Dedifferentiated amniotic fluid mesenchymal stem cell (primary cell): Measurements from ENCODE around the gene CLCN1.
A peak's percentile ranks its signal among the peaks of the same experiment; 100 is the strongest.
"Not testable (repeated sequence)": the region's sequence is repeated elsewhere in the genome, so short reads cannot be mapped to it uniquely, and the experiment has no call there.

ENCODE experiments used
- DNase-seq: peaks from one replicate; pipeline ENCODE4 v3.0.0-alpha.2; 2016; ENCODE audit errors: extremely low spot score

CLCN1 gene

DNA sequence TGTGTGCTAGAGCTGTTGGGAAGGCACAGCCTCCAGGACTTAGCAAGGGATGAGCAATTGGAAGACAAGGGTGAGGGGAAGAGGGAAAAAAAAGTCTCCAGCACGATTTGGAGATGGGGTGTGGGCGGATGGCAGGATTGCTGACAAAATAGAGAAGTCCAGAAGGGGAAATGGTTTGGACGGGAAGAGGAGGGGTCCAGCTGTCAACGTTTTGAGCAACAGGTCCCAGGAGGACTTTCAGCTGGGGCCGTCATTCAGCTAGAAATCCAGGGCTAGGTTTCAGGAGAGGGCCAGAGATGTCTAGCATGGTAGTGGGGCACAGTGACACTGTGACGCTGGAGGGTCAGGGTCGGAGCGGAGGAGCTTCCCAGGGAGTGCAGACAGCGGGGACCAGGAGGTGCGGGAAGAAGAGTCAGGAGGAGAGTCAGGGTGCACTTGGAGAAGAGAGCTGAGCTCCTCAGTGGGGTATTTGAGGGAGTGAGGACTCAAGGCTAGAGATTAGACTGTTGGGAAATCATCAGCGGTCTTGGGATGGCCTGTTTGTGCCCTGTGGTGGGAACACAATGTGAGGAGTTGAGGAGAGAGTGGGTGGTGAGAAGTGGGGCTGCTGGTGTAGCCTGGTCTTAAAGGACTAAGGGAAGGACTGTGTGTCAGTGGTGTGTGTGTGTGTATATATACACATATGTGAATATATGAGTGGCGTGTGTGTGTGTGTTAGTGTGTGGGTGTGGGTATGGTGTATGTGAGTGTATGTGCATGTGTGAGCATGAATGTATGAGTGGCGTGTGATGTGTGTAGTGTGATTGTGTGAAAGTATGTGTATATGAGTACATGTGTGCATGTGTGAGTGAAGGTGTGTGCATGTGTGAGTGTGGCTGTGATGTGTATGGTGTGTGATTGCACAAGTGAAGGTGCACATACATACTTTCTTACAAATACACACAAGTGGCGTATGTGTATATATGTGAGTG, 69.0 kb downstream of the CLCN1 start:
- no peak for DNase-seq

DNA sequence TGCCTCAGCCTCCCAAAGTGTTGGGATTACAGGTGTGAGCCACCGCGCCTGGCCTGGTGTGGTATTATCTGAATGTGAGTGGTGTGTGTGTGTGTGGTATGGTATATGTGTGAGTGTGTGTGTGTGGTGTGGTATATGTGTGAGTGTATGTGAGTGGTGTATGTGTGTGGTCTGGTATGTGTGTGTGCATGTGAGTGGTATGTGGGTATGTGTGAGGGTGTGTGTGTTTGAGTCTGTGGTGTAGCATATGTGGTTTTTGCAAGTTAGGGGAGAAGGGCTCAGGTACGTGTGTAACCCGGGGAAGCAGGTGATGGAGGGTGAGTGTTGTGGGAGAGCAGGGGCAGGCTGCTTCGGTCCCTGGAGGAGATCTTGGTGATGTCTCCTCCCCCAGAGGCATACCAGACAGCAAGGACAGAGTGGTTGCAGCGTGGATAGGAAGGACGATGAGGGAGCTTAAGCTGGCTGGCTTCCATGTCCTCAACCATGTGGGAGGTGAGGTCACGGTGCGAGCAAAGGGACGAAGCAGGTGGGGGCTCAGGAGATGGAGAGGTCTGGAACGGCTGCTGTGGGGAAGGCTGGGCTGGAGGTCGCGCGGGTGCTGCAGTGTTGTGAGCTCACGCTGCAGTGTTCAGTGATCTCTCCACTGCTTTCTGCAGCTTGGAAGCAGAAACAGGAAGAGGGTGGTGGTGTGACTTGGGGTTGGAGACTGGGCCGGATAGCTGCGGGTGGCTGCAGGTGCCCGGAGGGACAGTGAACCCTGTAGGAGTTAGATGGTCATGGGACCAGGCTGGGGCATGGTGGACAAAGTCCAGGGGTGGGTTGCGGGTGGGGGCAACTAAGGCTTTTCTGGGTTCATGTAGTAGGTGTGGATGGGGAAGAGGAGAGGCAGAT, 70.2 kb downstream of the CLCN1 start:
- no peak for DNase-seq

DNA sequence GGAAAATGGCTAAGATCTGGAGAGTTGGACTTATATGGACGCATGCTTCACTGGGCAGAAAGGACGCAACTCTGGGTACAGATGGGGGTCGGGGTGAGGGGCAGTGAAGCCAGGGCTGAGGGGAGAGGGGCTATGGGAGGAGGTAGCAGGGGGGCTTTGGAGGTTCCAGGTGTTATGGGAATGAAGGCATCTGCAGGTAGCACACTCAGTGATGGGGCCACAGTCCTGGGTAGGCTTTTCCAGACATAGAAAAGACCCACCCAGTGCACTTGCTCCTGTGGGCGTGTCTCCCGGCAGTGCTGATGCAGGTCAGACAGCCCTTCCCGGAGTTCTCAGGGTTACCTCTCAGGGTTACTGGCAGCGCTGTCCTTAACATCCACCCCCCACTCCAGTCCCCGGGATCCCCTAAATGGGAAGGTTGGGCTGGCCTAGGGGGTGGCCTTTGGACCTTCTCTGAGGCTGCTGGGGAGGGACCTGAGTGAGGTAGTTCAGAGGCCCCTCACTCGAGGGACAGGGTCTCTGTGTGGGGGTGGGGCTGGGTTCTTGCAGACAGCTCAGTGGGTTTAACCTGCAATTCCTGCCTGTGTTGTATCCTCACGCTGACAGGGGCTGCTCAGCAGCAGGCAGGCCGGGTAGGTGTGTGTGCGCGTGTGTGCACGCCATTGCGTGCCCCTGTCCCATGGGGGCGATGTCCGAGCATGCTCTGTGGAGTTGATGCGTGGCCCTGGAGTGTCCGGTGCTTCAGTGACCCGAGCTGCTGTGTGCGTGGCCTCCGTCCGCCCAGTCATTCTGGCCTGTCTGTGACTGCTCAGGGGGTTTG, 71.5 kb downstream of the CLCN1 start:
- DNase-seq = no peak

DNA sequence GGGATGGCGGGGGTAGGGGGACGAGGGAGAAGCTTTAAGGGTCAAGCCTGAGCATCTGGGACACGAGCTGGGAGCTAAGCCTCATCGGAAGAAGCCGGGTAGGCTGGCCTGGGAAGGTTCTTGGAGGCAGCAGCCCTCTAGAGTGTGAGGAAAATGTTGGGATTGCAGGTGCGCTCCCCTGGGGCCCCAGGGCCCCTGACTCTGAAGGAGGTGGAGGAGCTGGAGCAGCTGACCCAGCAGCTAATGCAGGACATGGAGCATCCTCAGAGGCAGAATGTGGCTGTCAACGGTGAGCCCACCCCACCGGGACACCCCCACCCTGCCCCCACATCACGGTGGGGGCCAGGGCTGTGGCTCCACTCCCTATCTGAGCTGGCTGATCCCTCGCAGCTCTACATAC, 72.1 kb downstream of the CLCN1 start:
- no peak for DNase-seq

DNA sequence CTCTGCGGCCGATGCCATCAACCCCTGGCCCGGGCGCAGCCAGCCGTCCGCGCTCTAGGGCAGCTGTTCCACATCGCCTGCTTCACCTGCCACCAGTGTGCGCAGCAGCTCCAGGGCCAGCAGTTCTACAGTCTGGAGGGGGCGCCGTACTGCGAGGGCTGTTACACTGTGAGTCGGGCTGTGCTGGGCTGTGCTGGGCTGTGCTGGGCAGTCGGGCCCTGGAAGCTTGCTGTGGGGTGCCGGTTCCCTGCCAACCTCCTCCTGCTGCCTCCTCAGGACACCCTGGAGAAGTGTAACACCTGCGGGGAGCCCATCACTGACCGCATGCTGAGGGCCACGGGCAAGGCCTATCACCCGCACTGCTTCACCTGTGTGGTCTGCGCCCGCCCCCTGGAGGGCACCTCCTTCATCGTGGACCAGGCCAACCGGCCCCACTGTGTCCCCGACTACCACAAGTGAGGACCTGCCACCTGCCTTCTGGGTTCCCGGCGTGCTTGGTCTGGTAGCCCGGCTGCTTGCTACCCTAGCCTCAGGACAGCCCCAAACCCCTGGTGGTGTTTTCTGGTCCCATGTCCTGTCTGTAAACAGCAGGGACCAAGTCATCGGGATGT, 72.7 kb downstream of the CLCN1 start:
- no peak for DNase-seq

DNA sequence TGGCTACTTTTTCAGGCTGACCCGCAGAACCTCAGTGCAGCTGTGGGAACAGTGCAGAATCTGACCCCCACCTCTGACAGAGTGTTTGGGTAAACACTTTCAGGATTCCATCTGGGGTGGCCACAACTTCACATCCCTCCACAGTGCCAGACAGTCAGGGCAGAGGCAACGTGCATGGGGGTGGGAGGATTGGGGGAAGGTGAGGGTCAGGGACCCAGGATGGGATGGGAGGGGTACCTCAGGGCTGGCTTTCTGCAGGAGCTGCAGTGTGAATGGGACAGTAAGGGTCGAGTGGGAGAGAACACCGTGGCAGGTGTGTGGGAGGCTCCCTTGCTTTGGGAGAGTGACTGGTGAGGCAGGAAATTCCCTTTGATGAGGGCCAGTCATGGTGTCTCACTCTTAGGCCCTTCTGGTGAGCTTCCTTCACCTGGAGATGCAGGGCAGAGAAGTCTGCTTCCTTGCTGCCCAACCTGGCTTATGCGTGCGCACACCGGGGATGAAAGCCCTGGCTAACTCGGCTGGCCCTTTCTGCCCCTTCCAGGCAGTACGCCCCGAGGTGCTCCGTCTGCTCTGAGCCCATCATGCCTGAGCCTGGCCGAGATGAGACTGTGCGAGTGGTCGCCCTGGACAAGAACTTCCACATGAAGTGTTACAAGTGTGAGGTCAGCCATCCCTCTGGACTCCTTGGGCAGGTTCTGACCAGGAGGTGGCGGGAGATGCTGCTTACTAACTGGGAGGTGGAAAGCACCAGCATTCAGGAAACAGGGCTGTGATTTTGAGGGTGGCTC, 73.6 kb downstream of the CLCN1 start:
- no peak for DNase-seq

DNA sequence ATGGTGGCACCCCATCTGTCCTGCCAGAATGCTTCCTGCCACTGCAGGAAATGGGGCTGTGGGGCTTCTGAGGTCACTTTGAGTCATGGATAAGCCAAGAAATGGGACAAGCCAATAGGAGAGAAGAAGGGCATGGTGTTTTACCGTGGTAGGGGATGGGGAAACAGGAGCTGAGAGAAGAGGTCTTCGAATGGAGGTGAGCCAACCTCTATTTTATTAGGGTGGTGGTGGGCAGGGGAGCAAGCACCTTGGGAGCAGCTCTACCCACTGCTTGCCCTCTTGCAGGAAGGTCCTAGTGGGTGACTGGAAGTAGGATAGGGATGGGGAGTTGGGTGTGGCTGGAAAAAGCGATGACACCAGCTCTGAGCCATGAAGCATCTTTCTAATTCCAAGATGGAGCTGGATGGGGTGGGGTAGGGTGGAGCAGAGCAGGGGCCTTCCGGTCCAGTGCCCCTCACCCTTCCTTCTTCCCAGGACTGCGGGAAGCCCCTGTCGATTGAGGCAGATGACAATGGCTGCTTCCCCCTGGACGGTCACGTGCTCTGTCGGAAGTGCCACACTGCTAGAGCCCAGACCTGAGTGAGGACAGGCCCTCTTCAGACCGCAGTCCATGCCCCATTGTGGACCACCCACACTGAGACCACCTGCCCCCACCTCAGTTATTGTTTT, 74.3 kb downstream of the CLCN1 start:
- DNase-seq = no peak

DNA sequence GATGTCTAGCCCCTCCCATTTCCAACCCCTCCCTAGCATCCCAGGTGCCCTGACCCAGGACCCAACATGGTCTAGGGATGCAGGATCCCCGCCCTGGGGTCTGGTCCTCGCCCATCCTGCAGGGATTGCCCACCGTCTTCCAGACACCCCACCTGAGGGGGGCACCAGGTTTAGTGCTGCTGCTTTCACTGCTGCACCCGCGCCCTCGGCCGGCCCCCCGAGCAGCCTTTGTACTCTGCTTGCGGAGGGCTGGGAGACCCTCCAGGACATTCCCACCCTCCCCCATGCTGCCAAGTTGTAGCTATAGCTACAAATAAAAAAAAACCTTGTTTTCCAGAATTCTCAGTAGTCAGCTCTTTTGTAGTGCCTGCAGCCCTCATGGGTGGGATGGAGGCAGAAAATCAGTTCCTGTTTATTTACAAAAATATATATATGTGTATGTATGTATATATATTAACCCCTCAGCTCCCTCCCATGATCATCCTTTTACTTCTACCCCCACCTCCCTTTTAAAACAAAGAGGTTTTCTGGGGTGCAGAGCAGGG, 74.9 kb downstream of the CLCN1 start:
- DNase-seq = no peak

DNA sequence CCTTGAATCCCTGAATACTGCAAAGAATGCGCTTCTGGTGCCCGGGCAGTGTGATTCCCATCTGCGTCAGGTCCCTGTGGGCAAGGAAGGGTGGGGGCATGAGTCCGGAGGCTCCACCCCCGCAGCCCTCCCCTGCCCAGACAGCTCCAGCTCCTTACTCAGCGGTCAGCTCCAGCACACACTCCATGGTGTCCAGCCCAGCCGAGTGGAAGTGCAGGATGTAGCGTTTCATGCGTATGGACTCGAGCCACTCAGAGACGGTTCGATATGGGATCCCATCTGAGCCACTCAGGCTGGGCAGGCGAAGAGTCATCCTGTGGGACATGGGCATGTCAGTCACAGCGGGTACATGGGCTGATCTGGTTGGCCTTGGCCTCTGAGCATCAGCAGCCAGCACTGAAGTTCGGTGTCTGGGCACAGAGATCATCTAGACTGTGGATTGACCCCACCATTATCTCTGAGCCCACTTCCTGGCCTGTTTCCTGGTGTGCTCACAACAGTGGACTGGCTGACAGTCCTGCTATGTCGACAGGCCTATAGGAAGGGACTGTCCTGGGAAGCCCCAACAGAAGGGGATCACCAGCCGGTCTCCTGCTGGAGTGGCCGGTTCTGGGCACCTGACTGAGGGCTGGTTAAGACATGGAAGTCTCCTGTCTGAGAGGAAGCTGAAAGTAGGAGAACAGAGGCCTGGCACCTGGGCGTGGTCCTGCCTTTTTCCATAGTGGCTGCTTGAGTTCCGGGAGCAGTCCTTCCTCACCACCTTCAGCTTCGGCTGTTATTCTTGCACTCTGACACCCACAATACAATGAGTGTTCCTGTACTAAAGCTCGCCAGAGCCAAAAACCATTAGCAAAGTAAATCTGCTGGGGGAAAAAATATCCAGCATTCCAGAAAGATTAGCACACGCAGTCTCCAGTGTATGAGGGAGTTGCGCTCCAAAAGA, 75.8 kb downstream of the CLCN1 start:
- peak; percentile 58 for DNase-seq

DNA sequence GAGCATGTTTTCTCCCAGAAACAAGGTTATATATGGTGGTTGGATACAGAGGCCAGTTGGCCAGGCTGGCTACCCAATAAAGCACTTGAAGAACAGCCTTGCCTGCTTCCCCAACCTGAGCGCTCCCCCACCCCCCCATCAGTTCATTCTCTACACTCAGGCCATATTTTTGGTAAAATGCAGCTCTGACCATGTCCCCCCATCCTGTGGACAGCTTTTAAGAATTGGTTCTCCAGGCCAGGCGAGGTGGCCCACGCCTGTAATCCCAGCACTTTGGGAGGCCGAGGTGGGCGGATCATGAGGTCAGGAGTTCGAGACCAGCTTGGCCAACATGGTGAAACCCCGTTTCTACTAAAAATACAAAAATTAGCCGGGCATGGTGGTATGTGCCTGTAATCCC, 76.5 kb downstream of the CLCN1 start:
- DNase-seq = not testable (repeated sequence)

DNA sequence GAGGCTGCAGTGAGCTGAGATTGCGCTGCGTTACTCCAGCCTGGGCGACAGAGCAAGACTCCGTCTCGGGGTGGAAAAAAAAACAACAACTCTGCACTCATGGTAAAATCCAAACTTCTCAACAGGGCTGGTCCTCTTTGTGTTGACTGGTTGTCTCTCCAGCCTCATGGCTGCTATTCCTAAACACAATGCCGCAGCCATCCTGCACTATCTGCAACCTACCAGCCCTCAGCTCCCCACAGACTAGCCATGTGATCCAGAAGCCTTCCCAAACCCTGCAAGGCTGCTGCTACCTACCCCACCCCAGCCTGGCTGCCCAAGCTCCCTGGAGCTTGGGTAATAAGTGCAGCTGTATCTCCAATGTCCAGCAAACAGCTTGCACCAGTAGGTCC, 77.0 kb downstream of the CLCN1 start:
- no peak for DNase-seq

DNA sequence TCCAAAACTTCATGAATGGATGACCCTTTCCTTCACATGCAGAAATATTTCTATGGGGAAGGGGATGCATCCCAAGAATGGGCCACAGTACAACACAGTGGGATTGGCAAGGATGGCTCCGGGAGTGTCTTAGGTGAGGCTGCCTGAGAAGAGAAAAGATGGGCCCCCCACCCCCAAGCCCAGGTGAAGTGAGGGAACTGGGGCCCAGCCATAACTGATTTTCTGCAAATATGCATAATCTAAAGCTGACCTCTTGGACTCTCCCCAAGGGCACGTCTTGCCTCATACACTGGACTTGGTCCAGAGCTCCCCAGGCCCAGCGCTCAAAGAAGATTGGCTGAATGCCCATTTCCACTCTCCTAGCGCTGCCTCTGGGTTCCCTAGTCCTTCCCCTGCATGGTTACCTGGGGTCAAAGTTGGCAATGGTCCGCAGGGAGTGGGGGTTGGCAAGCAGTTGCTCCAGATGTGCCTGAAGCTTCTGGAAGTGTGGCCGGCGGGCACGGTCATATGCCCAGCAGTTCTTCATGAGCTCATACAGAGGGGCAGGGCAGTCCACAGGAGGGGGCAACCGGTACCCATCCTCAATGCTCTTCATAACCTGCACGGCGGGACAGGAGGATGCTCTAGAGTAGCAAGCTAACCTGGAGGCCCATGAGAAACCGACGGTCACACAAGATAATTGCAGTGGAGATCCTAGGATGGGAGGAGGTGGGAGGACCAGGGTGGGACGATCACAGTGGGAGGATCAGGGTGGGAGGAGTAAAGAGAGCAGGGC, 77.5 kb downstream of the CLCN1 start:
- DNase-seq = no peak

DNA sequence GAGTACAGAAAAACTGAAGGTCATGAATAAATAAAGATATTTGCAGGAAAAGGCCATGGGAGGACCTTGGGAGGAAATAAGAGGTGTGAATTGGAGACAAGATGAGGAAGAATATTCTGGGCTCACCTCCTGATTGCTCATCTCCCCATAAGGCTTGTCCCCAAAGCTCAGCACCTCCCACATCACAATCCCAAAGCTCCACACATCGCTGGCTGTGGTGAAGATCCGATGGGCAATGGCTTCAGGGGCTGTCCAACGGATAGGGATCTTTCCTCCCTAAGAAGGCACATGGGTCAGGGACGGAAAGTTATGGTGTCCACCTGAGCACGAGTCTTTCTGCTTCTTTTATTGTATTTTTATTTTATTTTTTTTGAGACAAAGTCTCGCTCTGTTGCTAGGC, 78.2 kb downstream of the CLCN1 start:
- no peak for DNase-seq

DNA sequence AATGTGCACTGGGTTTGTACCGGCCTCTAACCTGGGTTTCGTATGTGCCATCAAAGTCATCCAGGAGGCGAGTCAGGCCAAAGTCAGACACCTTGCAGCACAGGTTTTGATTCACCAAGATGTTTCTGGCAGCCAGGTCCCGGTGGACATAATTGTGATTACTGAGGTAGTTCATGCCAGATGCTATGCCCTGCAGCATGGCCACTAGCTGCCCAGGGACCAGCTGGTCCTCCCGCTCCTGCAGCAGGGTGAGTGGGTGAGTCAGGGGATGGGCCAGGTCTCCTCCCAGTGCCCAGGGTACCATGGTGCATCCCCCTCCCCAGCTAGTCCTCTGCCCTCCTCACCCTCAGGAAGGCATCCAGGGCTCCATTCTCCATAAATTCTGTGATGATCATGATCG, 78.9 kb downstream of the CLCN1 start:
- DNase-seq = no peak

DNA sequence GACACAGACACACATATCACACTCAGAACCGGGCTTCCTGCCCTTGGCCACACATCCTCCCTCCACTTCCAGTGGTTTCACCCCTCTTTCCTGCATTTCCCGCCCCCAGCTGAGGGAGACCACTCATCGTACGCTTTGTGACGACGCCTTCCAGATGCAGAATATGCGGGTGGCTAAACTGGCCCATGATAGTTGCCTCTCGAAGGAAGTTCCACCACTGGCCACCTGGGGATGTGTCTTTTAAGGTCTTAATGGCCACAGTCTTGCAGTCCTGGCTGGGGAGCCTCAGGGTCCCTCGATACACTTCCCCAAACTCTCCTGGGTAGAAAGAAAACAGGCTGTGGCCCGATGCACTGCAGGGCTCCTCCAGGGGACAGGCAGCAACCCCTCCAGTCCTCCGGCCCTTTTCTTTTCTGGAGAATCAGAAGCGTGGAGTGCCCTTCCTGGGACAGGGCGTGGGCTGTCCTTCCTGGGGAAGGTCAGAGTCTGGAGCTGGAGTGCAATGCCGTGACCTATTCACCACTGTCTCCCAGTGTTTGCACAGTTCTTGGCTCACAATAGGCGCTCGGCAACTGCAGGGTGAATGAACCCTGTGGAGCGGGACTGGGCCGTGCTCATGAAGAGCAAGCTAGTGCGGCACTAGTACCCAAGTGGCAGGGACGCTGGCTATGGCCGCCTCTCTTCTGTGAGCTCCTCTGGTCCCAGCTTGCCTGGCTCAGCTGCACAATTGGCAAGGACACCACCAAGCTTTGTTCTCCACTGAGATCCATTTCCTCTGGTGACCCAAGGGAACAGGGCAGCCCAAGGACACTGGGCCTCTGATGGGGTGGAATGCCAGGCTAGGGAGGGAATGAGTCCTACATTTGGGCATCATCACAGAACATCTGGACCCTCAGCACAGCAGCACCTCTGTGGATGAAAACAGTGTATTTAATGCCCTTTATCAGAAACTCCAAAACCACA, 79.6 kb downstream of the CLCN1 start:
- no peak for DNase-seq

DNA sequence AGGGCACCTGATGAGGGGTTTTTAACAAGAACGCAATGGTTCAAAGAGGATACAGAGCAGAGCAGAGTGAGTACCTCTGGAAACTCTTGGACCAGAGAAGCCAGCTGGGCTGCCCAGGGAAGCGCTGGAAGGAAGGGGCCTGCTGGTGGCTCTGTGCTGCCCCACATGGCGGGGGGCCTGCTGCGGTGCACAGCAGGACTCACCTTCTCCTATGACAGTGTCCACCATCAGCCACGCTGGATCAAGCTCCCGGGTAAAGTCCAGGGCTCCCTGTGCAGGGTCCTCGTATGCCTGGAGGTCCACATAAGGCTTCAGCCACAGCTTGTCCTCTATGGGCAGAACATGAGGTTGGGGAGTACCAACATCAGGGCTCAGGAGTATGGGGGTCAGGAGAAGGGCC, 80.3 kb downstream of the CLCN1 start:
- DNase-seq = no peak
